B cell (primary cell): Measurements from ENCODE around the gene ARHGAP30. TPM values are rescaled to one million over a fixed set of nuclear protein-coding genes. Genes with fewer than 3 reads are reported as not detected.
A peak's percentile ranks its signal among the peaks of the same experiment; 100 is the strongest.

Experiments used
- ATAC-seq: fragments of 200-7000 bp; cut with Tn5 transposase; one replicate; pipeline ENCODE4 v1.10.0; 2021; ENCODE audit warnings: low read depth, mild to moderate bottlenecking, moderate number of reproducible peaks, moderate library complexity
- CTCF ChIA-PET: fragments of 350-600 bp; sonication (Branson Sonifier 250); formaldehyde crosslinking; loops from one replicate; lab custom pipeline; 2021; ENCODE audit warnings: antibody characterized with exemption, inconsistent platforms; lab: Charles Lee
- POLR2A ChIA-PET: fragments of 350-600 bp; sonication (Branson Sonifier 250); formaldehyde crosslinking; loops from one replicate; lab custom pipeline; 2021; ENCODE audit warnings: antibody characterized with exemption; lab: Charles Lee
- DNase-seq: peaks from one replicate; pipeline ENCODE4 v3.0.0; 2013
- H2AFZ ChIP-seq: 2 replicates; pipeline ENCODE4 v1.6.1; 2012; ENCODE audit warnings: mild to moderate bottlenecking, low read depth, low read length; ENCODE audit not compliant: insufficient read depth, poor library complexity, severe bottlenecking
- H3K27ac ChIP-seq, 2 donors: 1 replicate in 1 of 2; 2 replicates in 1 of 2; pipeline ENCODE4 v1.5.1; 2012 to 2013; ENCODE audit warnings: low read length in 2 of 2, mild to moderate bottlenecking in 2 of 2, moderate library complexity in 1 of 2
- H3K27me3 ChIP-seq, 4 experiments: fragments of 200-600 bp in 1 of 4; sonication (generic) in 1 of 4; replicated peaks in 1 of 4; 1 replicate in 2 of 4; 2 replicates in 2 of 4; pipeline versions ENCODE4 v1.6.1 to v1.7.0; 2013 to 2016; ENCODE audit warnings: low read length in 3 of 4, mild to moderate bottlenecking in 2 of 4, mixed read lengths in 1 of 4, moderate library complexity in 1 of 4; ENCODE audit not compliant: insufficient read depth in 4 of 4, control insufficient read depth in 3 of 4; ENCODE audit errors: control extremely low read depth in 1 of 4
- H3K36me3 ChIP-seq, 2 experiments: replicated peaks in 1 of 2; 1 replicate in 1 of 2; 2 replicates in 1 of 2; pipeline versions ENCODE4 v1.6.1 to v1.7.1; 2013; ENCODE audit warnings: low read length in 1 of 2; ENCODE audit not compliant: insufficient read depth in 2 of 2, control insufficient read depth in 1 of 2; ENCODE audit errors: control extremely low read depth in 1 of 2, extremely low read depth in 1 of 2
- H3K4me1 ChIP-seq, 2 donors: fragments of 200-600 bp in 1 of 2; sonication (generic) in 1 of 2; 1 replicate in 1 of 2; 2 replicates in 1 of 2; pipeline versions ENCODE4 v1.5.1 to v1.6.1; 2013 to 2017; ENCODE audit warnings: low read length in 2 of 2; ENCODE audit not compliant: control insufficient read depth in 2 of 2, insufficient read depth in 2 of 2
- H3K4me2 ChIP-seq: replicated peaks from 2 replicates; pipeline ENCODE3; 2012; ENCODE audit warnings: mild to moderate bottlenecking, low read depth, low read length; ENCODE audit not compliant: poor library complexity, severe bottlenecking
- H3K4me3 ChIP-seq, 5 experiments: fragments of 200-600 bp in 1 of 5; sonication (generic) in 1 of 5; 1 replicate in 3 of 5; 2 replicates in 2 of 5; pipeline versions ENCODE4 v1.5.1 to v1.7.0; 2011 to 2016; ENCODE audit warnings: low read length in 4 of 5, mild to moderate bottlenecking in 4 of 5, low read depth in 2 of 5, control low read depth in 1 of 5, moderate library complexity in 1 of 5; ENCODE audit not compliant: insufficient read depth in 1 of 5; ENCODE audit errors: control extremely low read depth in 1 of 5, extremely low read depth in 1 of 5
- H3K79me2 ChIP-seq: fragments of 200-600 bp; sonication (generic); one replicate; pipeline ENCODE4 v1.6.0; 2016; ENCODE audit warnings: low read length; ENCODE audit not compliant: control insufficient read depth, insufficient read depth
- H3K9ac ChIP-seq: fragments of 200-600 bp; sonication (generic); 2 replicates; pipeline ENCODE4 v1.6.1; 2017; ENCODE audit warnings: mild to moderate bottlenecking, low read length, moderate library complexity
- H3K9me3 ChIP-seq, 3 donors: one replicate each; pipeline versions ENCODE4 v1.6.1 to v1.7.1; 2013; ENCODE audit warnings: low read length in 2 of 3; ENCODE audit not compliant: control insufficient read depth in 2 of 3, insufficient read depth in 1 of 3; ENCODE audit errors: control extremely low read depth in 1 of 3
- H4K20me1 ChIP-seq: 2 replicates; pipeline ENCODE4 v1.6.0; 2012; ENCODE audit warnings: mild to moderate bottlenecking, low read length; ENCODE audit not compliant: insufficient read depth, control insufficient read depth, poor library complexity, severe bottlenecking
- H3K27ac Mint-ChIP-seq: one replicate; pipeline ENCODE4 v1.8.0; 2021; ENCODE audit warnings: mixed read lengths
- H3K27me3 Mint-ChIP-seq: one replicate; pipeline ENCODE4 v1.8.0; 2021; ENCODE audit warnings: mixed read lengths
- H3K4me1 Mint-ChIP-seq: one replicate; pipeline ENCODE4 v1.8.0; 2021; ENCODE audit warnings: mixed read lengths
- H3K4me3 Mint-ChIP-seq: one replicate; pipeline ENCODE4 v1.8.0; 2021; ENCODE audit warnings: mixed read lengths
- H3K9me3 Mint-ChIP-seq: one replicate; pipeline ENCODE4 v1.8.0; 2022; ENCODE audit warnings: mixed read lengths; ENCODE audit not compliant: insufficient read depth
- CTCF ChIP-seq: fragments of 200-600 bp; IDR thresholded peaks from one replicate; pipeline ENCODE4 v1.8.0; 2022; ENCODE audit warnings: antibody characterized with exemption, mild to moderate bottlenecking
- EZH2 ChIP-seq: IDR thresholded peaks from 2 replicates; pipeline ENCODE4 v1.6.1; 2012; ENCODE audit warnings: borderline replicate concordance, low read depth, mild to moderate bottlenecking, moderate library complexity, low read length; ENCODE audit not compliant: insufficient read depth, poor library complexity, severe bottlenecking
- WGBS: methylation state at CpG from one replicate; pipeline ENCODE4 v1.1.5; 2013; ENCODE audit warnings: missing lambda C conversion rate; ENCODE audit not compliant: insufficient coverage; 5-methylcytosine and 5-hydroxymethylcytosine counted together
- intact Hi-C: fragments of 100-400 bp; cut with micrococcal nuclease; formaldehyde crosslinking; loops from one replicate; pipeline ENCODE4 v1.10.0; 2022
- polyA plus RNA-seq: library from polyadenylated mRNA; depleted of rRNA; stranded (reverse); fragments of >200 nt; gene quantifications from 2 replicates; pipeline ENCODE4 v1.2.3, GENCODE V29; 2012
- total RNA-seq, 2 donors: library from RNA; stranded (reverse); fragments of 120-200 nt in 1 of 2; gene quantifications; 1 replicate in 1 of 2; 2 replicates in 1 of 2; pipeline versions ENCODE4 v1.2.3 to v1.2.4, GENCODE V29; 2013 to 2022

ARHGAP30 gene
- total and polyA plus RNA-seq, 2 donors (not counting 1 experiment from before 2014, with no cell fraction given) = 122 to 146 TPM

GRCh38 chr1:161021970-161022353, 47.7 kb downstream of the ARHGAP30 start:
- H3K36me3 ChIP-seq = peaks cover 1 to 5% of the 10 kb centered on the region in 2 experiments
- peaks cover 22 to 23% of the 10 kb centered on the region in 2 donors for H3K4me1 ChIP-seq
- DNase-seq (no peak), ATAC-seq (no peak)
- no CpG with 5 or more reads among the region's 2 CpGs for WGBS
- H3K79me2 ChIP-seq = peaks cover 5% of the 10 kb centered on the region
- H3K9me3 ChIP-seq = peaks cover 0 to 3% (median 0%) of the 10 kb centered on the region in 3 donors
- H3K4me2 ChIP-seq = peak overlapping the region; percentile 99
- ChIA-PET POLR2A (interaction anchor here (0.8 to 1.9 kb wide), 3 partner anchors 9 to 39 kb away, joined by 3 to 20 read pairs (median 4); partner anchors contain the start of gene USF1), CTCF (interaction anchor here (1.2 to 2.4 kb wide), 5 partner anchors 10 to 76 kb away, joined by 4 to 24 read pairs (median 7); partner anchors contain the start of genes ARHGAP30 and KLHDC9)
- Mint-ChIP-seq H3K27ac (no peak overlapping the region), H3K4me1 (peaks cover 24% of the 10 kb centered on the region), H3K27me3 (no peaks in the 10 kb centered on the region), H3K4me3 (peak overlapping the region; percentile 96), H3K9me3 (peaks cover 3% of the 10 kb centered on the region)
- H3K9ac ChIP-seq = no peak overlapping the region
- H3K27ac ChIP-seq = peak overlapping the region in 1 of 2 donors; percentile 72
- no peak overlapping the region for H3K4me3 ChIP-seq
- H4K20me1 ChIP-seq = no peaks in the 10 kb centered on the region
- TF ChIP-seq EZH2 (no peak), CTCF (no peak)
- peak overlapping the region; percentile 72 for H2AFZ ChIP-seq
- no peaks in the 10 kb centered on the region for H3K27me3 ChIP-seq
- intact Hi-C loops = loop anchor here (1.0 to 5.0 kb wide), 5 partner anchors 9 to 75 kb away; partner anchors contain the start of genes KLHDC9, TSTD1 and USF1
